GM18520 (cell line): Measurements from ENCODE around the gene PCDHGA8.
"Not testable (repeated sequence)": the region's sequence is repeated elsewhere in the genome, so short reads cannot be mapped to it uniquely, and the experiment has no call there.

Experiments used
- ATAC-seq: cut with Tn5 transposase; IDR thresholded peaks from one replicate; pipeline ENCODE4 v1.9.1; 2021; ENCODE audit not compliant: unreplicated experiment

The PCDHGA8 gene

DNA sequence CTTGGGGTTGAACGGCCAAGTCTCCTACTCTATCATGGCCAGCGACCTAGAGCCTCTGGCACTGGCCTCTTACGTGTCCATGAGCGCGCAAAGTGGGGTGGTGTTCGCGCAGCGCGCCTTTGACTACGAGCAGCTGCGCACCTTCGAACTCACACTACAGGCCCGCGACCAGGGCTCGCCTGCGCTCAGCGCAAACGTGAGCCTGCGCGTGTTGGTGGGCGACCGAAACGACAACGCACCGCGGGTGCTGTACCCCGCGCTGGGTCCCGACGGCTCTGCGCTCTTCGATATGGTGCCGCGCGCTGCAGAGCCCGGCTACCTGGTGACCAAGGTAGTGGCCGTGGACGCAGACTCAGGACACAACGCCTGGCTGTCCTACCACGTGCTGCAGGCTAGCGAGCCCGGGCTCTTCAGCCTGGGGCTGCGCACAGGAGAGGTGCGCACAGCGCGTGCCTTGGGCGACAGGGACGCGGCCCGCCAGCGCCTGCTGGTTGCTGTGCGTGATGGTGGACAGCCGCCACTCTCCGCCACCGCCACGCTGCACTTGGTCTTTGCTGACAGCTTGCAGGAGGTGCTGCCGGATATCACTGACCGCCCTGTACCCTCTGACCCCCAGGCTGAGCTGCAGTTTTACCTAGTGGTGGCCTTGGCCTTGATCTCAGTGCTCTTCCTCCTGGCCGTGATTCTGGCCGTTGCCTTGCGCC lies 7.3 kb downstream of the PCDHGA8 start:
- no peak for ATAC-seq

DNA sequence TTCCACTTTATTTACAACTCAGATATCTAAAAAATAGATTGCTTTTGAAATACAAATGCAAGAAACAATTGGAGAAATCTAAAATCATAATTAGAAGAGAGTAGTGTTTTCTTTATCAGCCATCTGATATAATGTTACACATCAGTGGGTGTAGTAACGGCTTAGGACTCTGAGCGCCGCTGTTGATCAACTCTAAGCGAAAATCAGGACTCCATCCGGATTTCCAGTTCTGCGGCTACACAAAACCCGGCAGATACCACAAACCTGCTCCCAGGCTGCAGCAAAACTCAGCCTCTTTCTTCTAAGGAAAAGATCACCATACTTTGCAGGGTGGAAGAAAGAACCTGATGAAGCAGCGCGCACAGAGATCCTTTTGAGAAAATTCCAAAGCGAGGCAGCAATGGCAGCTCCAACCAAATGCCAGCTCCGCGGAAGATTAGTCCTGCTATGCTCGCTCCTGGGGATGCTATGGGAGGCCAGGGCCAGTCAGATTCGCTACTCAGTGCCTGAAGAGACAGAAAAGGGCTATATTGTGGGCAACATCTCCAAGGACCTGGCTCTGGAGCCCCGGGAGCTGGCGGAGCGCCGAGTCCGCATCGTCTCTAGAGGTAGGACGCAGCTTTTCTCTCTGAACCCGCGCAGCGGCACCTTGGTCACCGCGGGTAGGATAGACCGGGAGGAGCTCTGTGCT lies 10.3 kb downstream of the PCDHGA8 start, which contains the start of gene PCDHGA9:
Gene PCDHGA9, plus strand, starts transcription at position 226 of the 691 bp plus-strand sequence. Its CDS starts 175 bp downstream, at position 401.
- no peak for ATAC-seq

DNA sequence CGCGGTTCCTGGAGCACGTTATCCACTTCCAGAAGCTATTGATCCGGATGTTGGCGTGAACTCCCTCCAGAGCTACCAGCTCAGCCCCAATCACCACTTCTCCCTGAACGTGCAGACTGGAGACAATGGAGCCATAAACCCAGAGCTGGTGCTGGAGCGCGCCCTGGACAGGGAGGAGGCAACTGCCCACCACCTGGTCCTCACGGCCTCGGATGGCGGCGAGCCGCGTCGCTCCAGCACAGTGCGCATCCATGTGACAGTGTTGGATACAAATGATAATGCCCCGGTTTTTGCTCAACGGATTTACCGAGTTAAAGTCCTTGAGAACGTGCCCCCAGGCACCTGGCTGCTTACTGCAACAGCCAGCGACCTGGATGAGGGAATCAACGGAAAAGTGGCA lies 11.0 kb downstream of the PCDHGA8 start:
- no peak for ATAC-seq

DNA sequence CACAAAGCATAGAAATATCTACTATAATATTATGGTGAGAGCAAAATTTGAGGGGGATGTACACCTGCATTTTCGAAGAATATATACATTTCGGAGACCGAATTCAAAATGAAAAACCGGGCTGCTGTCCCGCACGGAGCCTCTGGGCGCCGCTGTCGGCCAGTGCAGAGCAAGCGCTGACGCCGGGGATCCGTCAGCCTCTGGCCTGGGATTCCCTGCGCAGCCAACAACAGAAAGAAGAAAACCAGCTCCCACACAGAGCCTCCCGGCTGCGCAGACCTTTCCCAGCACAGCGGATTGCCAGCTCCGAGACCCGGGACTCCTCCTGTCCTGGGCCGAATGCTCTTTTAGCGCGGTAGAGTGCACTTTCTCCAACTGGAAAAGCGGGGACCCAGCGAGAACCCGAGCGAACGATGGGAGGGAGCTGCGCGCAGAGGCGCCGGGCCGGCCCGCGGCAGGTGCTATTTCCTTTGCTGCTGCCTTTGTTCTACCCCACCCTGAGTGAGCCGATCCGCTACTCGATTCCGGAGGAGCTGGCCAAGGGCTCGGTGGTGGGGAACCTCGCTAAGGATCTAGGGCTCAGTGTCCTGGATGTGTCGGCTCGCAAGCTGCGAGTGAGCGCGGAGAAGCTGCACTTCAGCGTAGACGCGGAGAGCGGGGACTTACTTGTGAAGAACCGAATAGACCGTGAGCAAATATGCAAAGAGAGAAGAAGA lies 15.5 kb downstream of the PCDHGA8 start, which contains the start of gene PCDHGB6:
Gene PCDHGB6, plus strand, starts transcription at position 232 of the 716 bp plus-strand sequence. Its CDS starts 182 bp downstream, at position 414.
- not testable (repeated sequence) for ATAC-seq

DNA sequence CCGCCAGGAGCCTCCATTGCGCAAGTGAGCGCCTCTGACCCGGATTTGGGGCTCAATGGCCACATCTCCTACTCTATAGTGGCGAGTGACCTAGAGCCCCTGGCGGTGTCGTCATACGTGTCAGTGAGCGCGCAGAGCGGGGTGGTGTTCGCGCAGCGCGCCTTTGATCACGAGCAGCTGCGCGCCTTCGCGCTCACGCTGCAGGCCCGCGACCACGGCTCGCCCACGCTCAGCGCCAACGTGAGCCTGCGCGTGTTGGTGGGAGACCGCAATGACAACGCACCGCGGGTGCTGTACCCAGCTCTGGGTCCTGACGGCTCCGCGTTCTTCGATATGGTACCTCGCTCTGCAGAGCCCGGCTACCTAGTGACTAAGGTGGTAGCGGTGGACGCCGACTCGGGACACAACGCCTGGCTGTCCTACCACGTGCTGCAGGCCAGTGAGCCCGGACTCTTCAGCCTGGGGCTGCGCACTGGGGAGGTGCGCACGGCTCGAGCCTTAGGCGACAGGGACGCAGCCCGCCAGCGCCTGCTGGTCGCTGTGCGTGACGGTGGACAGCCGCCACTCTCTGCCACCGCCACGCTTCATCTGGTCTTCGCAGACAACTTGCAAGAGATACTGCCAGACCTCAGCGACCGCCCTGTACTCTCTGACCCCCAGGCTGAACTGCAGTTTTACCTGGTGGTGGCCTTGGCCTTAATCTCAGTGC lies 17.3 kb downstream of the PCDHGA8 start:
- no peak for ATAC-seq

DNA sequence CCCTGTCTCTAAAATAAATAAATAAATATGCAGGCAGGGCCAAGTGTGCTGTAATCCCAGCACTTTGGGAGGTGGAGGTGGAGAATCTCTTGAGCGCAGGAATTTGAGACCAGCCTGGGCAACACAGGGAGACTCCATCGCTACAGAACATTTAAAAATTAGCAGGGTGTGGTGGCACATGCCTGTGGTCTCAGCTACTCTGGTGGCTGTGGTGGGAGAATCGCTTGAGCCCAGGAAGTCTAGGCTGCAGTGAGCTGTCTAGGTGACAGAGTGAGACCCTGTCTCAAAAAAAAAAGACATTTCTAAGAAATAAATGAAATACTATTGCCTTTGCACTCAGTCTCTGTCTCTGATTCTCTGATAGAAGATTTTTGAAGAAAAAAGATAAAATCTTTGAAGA lies 19.1 kb downstream of the PCDHGA8 start:
- no peak for ATAC-seq

DNA sequence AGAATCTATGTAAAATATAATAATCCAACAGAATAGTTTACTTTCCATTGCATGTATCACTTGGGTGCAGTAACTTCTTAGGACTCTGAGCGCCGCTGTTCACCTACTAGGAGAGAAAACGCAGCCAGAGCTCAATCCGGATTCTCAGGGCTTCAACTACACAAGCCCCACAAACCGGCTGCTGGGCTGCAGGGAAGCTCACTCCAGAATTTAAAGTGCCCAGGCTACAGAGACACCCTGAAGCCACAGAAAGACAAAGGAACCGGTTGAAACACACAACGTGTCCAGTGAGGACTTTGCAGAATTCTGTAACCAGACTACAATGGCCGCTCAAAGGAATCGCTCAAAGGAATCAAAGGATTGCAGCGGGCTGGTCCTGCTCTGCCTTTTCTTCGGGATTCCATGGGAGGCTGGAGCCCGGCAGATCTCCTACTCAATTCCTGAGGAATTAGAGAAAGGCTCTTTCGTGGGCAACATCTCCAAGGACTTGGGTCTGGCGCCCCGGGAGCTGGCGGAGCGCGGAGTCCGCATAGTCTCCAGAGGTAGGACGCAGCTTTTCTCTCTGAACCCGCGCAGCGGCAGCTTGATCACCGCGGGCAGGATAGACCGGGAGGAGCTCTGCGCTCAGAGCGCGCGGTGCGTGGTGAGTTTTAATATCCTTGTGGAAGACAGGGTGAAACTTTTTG lies 20.6 kb downstream of the PCDHGA8 start, which contains the start of gene PCDHGA10:
Gene PCDHGA10, plus strand, starts transcription at position 134 of the 686 bp plus-strand sequence. Its CDS starts 189 bp downstream, at position 323.
- peak; percentile 54 for ATAC-seq

DNA sequence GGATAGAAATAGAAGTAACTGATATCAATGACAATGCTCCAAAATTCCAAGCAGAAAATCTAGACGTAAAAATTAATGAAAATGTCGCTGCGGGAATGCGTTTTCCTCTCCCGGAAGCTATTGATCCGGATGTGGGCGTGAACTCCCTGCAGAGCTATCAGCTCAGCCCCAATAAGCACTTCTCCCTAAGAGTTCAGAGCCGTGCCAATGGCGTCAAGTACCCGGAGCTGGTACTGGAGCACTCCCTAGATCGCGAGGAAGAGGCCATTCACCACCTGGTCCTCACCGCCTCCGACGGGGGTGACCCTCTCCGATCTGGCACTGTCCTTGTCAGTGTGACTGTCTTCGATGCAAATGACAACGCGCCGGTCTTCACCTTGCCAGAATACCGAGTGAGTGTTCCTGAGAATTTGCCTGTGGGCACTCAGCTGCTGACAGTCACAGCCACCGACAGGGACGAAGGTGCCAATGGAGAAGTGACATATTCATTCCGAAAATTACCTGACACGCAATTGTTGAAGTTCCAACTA lies 21.2 kb downstream of the PCDHGA8 start:
- no peak for ATAC-seq

DNA sequence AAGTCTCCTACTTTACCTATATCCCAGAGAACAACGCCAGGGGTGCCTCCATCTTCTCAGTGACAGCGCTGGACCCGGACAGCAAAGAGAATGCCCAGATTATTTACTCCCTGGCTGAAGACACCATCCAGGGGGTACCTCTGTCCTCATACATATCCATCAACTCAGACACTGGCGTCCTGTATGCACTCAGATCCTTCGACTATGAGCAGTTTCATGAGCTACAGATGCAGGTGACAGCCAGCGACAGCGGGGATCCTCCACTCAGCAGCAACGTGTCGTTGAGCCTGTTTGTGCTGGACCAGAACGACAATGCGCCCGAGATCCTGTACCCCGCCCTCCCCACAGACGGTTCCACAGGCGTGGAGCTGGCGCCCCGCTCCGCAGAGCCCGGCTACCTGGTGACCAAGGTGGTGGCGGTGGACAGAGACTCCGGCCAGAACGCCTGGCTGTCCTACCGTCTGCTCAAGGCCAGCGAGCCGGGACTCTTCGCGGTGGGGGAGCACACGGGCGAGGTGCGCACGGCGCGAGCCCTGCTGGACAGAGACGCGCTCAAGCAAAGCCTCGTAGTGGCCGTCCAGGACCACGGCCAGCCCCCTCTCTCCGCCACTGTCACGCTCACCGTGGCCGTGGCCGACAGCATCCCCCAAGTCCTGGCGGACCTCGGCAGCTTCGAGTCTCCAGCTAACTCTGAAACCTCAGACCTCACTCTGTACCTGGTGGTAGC lies 22.3 kb downstream of the PCDHGA8 start:
- ATAC-seq = not testable (repeated sequence)

DNA sequence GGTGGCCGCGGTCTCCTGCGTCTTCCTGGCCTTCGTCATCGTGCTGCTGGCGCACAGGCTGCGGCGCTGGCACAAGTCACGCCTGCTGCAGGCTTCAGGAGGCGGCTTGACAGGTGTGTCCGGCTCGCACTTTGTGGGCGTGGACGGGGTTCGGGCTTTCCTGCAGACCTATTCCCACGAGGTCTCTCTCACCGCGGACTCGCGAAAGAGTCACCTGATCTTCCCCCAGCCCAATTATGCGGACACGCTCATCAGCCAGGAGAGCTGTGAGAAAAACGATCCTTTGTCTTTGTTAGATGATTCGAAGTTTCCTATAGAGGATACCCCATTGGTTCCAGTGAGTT lies 22.8 kb downstream of the PCDHGA8 start:
- ATAC-seq = not testable (repeated sequence)

DNA sequence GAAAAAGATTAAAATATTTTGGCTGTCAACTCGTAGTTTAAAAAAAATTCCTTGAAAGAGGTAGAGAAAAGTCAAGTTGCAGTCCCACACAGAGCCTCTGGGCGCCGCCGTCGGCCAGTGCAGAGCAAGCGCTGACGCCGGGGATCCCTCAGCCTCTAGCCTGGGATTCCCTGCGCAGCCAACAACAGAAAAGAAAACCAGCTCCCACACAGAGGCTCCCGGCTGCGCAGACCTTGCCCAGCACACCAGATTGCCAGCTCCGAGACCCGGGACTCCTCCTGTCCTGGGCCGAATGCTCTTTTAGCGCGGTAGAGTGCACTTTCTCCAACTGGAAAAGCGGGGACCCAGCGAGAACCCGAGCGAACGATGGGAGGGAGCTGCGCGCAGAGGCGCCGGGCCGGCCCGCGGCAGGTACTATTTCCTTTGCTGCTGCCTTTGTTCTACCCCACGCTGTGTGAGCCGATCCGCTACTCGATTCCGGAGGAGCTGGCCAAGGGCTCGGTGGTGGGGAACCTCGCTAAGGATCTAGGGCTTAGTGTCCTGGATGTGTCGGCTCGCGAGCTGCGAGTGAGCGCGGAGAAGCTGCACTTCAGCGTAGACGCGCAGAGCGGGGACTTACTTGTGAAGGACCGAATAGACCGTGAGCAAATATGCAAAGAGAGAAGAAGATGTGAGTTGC lies 25.2 kb downstream of the PCDHGA8 start, which contains the start of gene PCDHGB7:
Gene PCDHGB7, plus strand, starts transcription at position 184 of the 679 bp plus-strand sequence. Its CDS starts 183 bp downstream, at position 367.
- peak; percentile 67 for ATAC-seq

DNA sequence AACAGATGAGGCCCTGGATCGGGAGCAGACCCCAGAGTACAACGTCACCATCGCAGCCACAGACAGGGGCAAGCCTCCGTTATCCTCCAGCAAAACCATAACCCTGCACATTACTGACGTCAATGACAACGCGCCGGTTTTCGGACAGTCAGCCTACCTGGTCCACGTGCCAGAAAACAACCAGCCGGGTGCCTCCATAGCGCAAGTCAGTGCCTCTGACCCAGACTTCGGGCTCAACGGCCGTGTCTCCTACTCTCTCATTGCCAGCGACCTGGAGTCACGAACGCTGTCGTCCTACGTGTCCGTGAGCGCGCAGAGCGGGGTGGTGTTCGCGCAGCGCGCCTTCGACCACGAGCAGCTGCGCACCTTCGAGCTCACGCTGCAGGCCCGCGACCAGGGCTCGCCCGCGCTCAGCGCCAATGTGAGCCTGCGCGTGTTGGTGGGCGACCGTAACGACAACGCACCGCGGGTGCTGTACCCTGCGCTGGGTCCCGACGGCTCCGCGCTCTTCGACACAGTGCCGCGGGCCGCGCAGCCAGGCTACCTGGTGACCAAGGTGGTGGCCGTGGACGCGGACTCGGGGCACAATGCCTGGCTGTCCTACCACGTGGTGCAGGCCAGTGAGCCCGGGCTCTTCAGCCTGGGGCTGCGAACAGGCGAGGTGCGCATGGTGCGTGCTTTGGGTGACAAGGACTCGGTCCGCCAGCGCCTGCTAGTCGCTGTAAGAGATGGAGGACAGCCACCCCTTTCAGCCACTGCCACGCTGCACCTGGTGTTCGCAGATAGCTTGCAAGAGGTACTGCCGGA lies 26.8 kb downstream of the PCDHGA8 start:
- no peak for ATAC-seq

DNA sequence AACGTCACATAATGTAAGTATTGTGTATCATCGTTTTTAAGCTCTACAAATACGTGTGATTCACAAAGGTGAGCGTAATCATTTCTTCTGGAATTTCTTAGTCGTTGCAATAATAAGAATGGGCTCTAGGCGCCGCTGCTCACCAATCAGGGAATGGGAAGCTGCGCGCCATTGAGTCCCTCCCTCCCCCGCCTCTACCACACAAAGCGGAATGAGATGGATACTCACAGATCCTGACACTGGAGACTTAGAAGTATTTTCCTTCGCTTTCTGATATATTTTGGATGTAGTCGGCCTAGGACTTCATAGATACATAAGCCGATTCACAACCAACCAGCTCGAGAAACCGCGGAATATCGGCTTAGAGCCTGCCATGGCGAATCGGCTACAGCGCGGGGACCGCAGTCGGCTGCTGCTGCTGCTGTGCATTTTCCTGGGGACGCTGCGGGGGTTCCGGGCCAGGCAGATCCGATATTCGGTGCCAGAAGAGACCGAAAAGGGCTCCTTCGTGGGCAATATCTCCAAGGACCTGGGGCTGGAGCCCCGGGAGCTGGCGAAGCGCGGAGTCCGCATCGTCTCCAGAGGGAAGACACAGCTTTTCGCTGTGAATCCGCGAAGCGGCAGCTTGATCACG lies 28.5 kb downstream of the PCDHGA8 start, which contains the start of gene PCDHGA11:
Gene PCDHGA11, plus strand, starts transcription at position 197 of the 634 bp plus-strand sequence. Its CDS starts 177 bp downstream, at position 374.
- ATAC-seq = peak; percentile 37

DNA sequence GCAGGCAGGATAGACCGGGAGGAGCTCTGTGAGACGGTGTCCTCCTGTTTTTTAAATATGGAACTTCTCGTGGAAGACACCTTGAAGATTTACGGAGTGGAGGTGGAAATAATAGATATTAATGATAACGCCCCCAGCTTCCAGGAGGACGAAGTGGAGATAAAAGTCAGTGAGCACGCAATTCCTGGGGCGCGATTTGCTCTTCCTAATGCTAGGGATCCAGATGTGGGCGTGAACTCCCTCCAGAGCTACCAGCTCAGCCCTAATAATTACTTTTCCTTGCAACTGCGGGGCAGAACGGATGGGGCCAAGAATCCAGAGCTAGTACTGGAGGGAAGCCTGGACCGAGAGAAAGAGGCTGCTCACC lies 29.0 kb downstream of the PCDHGA8 start:
- no peak for ATAC-seq

DNA sequence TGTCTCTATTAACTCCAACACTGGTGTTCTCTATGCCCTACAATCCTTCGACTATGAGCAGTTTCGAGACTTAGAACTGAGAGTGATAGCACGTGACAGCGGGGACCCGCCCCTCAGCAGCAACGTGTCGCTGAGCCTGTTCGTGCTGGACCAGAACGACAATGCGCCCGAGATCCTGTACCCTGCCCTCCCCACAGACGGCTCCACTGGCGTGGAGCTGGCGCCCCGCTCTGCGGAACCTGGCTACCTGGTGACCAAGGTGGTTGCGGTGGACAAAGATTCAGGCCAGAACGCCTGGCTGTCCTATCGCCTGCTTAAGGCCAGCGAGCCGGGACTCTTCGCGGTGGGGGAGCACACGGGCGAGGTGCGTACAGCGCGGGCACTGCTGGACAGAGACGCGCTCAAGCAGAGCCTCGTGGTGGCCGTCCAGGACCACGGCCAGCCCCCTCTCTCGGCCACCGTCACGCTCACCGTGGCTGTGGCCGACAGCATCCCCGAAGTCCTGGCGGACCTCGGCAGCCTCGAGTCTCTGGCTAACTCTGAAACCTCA lies 30.4 kb downstream of the PCDHGA8 start:
- no peak for ATAC-seq

DNA sequence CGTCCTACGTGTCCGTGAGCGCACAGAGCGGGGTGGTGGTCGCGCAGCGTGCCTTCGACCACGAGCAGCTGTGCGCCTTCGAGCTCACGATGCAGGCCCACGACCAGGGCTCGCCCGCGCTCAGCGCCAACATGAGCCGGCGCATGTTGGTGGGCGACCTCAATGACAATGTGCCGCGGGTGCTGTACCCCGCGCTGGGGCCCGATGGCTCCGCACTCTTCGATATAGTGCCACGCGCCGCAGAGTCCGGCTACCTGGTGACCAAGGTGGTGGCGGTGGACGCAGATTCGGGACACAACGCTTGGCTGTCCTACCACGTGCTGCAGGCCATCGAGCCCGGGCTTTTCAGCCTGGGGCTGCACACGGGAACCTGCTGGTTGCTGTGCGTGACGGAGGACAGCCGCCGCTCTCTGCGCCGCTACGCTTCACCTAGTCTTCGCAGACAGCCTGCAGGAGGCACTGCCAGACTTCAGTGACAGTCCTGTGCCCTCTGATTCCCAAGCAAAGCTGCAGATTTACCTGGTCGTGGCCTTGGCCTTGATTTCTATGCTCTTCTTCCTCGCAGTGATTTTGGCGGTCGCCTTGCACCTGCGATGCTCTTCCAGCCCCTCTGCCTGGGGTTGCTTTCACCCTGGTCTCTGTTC lies 35.5 kb downstream of the PCDHGA8 start:
- ATAC-seq = no peak
